ENCODE data around the gene SAA4. TPM values are rescaled to one million over a fixed set of nuclear protein-coding genes. Genes with fewer than 3 reads are reported as not detected.

Gene SAA4
- total RNA-seq, 1 donor from 2014 or later: not detected

DNA sequence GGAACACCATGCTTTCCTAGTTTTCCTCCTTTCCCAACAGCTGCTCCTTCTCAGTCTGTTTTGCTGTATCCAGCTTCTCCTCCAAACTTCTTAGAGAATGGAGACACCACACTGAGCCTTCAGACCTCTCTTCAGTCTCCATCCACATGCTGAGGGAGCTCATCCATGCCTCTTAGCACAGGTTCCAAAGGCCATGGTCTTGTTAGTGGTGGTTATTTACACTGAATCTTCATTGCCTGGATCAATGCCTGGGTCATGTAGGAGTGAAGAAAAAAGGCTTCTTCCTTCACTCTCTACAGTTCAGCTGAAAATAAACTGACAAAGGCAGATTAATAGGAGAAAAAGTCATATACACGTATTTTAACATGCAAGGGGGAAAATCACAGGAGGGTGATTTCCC is 3.1 kb upstream of the SAA4 start:
- TF ChIP-seq, protein P1, sequence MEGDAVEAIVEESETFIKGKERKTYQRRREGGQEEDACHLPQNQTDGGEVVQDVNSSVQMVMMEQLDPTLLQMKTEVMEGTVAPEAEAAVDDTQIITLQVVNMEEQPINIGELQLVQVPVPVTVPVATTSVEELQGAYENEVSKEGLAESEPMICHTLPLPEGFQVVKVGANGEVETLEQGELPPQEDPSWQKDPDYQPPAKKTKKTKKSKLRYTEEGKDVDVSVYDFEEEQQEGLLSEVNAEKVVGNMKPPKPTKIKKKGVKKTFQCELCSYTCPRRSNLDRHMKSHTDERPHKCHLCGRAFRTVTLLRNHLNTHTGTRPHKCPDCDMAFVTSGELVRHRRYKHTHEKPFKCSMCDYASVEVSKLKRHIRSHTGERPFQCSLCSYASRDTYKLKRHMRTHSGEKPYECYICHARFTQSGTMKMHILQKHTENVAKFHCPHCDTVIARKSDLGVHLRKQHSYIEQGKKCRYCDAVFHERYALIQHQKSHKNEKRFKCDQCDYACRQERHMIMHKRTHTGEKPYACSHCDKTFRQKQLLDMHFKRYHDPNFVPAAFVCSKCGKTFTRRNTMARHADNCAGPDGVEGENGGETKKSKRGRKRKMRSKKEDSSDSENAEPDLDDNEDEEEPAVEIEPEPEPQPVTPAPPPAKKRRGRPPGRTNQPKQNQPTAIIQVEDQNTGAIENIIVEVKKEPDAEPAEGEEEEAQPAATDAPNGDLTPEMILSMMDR (IDR thresholded peaks at IDR 0.05): no peak
- Histone ChIP-seq H3K36me3 (no peaks in the 10 kb centered on the region), H3K4me1 (no peaks in the 10 kb centered on the region), H3K4me3 (no peak overlapping the region), H3K27ac (no peak overlapping the region), H3K9me3 (no peaks in the 10 kb centered on the region), H3K27me3 (no peaks in the 10 kb centered on the region)
- no peak for DNase-seq
- intact Hi-C loops (cut with DNase I): no loop called here
- ATAC-seq: no peak

DNA sequence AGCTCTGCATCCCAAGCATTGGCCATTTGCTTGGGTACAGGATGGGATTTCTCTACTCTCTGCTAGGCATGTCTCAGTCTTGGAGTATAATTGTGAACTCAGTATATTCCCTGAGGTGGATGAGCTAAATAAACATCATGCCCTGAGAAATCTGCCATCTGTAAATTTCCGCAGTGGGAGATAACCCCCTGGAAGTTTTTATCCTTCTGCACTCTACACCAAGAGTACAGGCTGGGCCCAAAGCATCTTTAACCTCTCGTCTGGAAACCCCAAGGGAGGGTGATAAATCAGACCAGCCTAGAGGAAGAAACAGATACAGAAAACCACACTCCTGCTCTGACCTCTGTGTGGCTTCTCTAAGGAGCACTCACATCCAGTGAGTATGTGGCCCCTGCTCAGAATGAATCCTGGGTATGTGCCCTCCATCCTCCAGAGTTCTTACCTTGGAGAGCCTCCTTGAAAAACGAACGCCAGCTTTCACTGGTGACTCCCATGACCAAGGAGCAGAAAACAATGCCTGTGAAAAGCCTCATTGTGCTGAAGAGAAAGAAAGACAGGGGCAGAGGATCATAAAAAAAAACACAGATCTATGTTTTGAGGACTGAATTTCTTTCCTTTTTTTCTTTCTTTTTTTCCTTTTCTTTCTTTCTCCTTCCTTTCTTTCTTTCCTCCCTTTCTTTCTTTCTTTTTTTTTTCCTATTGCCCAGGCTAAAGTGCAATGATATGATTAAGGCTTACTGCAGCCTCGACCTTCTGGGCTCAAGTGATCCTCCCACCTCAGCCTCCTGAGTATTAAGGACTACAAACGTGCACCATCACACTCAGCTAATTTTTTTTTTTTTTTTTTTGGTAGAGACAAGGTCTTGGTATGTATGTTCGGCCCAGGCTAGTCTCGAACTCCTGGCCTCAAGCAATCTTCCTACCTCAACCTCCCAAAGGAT is 938 bp downstream of the SAA4 start:
- no peaks in the 10 kb centered on the region for H3K9me3 ChIP-seq
- intact Hi-C loops (cut with DNase I): no loop called here
- H3K27ac ChIP-seq: no peak overlapping the region
- DNase-seq (no peak), ATAC-seq (no peak)
- H3K4me3 ChIP-seq: no peak overlapping the region
- TF ChIP-seq, protein P1 (IDR thresholded peaks at IDR 0.05): no peak
- H3K4me1 ChIP-seq: no peaks in the 10 kb centered on the region
- no peaks in the 10 kb centered on the region for H3K36me3 ChIP-seq
- peaks cover 3% of the 10 kb centered on the region for H3K27me3 ChIP-seq

DNA sequence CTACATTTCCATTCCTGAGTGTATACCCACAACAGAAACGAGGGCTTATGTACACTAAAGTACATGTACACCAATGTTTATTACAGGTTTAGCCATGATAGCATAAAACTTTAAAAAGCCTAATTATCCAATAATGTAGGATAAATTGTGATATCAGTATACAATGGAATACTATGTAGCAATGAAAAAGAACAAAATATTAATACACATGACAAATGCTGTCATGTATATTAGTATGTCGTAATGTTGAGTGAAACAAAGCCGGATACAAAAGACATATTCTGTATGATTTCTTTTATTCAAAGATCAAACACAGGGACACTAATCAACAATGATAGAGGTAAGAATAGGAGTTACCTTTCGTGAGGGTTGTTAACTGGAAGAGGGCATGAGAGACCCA is 2.7 kb downstream of the SAA4 start:
- ATAC-seq: no peak

DNA sequence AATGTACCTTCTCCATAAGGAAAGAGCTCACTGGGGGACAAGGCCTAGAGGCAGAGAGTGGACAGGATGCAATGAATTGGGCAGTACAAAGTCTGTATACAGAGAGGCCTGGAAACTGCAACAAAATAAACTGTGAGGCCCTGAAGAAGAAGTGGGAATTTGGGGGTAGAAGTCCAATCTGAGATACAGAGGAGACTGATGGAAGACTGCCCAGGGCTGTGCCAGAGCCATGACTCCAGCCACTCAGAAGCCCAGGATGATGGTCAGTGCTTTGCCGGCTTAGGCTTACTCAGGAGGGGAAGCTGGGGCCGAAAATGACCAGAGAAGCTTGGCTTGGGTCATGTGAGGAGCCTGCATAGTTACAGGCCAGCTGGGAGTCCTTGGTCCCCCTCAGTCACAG is 5.7 kb downstream of the SAA4 start:
- Histone ChIP-seq H3K27ac (no peak overlapping the region), H3K27me3 (peaks cover 3% of the 10 kb centered on the region), H3K4me3 (no peak overlapping the region), H3K36me3 (no peaks in the 10 kb centered on the region), H3K4me1 (no peaks in the 10 kb centered on the region), H3K9me3 (no peaks in the 10 kb centered on the region)
- DNase-seq (no peak), ATAC-seq (no peak)
- intact Hi-C loops (cut with DNase I): no loop called here
- TF ChIP-seq, protein P1 (IDR thresholded peaks at IDR 0.05): no peak

More for the DNA sequence above, 2.7 kb downstream of the SAA4 start:
- H3K9me3 ChIP-seq: no peaks in the 10 kb centered on the region
- TF ChIP-seq, protein P1 (IDR thresholded peaks at IDR 0.05): no peak
- H3K4me3 ChIP-seq: no peak overlapping the region
- no peaks in the 10 kb centered on the region for H3K36me3 ChIP-seq
- DNase-seq: no peak
- H3K27ac ChIP-seq: no peak overlapping the region
- H3K27me3 ChIP-seq: peaks cover 3% of the 10 kb centered on the region
- intact Hi-C loops (cut with DNase I): no loop called here
- no peaks in the 10 kb centered on the region for H3K4me1 ChIP-seq

DNA sequence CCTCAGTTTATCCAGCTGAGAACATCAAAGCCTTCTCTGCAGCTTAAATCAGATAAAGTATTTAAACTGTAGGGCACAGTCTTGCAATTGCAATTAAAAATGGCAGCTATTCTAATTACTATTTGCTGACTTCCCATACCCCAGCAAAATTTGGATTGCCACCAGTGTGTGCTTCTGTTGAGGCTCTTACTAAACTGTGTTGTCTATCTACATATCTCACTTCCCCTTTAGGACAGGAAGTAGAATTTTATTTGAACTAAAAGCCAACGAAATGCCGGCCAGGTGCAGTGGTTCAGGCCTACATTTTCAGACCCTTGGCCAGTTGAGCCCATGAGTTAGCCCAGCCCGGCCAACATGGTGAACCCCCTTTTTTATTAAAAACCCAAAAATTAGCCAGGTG is 7.1 kb downstream of the SAA4 start:
- DNase-seq (no peak), ATAC-seq (no peak)
- TF ChIP-seq, protein P1 (IDR thresholded peaks at IDR 0.05): no peak
- peaks cover 3% of the 10 kb centered on the region for H3K27me3 ChIP-seq
- H3K36me3 ChIP-seq: no peaks in the 10 kb centered on the region
- no peak overlapping the region for H3K27ac ChIP-seq
- no peaks in the 10 kb centered on the region for H3K4me1 ChIP-seq
- no peaks in the 10 kb centered on the region for H3K9me3 ChIP-seq
- intact Hi-C loops (cut with DNase I): no loop called here
- no peak overlapping the region for H3K4me3 ChIP-seq
